Measurements from ENCODE around the gene ARMC9.
"Not testable (repeated sequence)": the region's sequence is repeated elsewhere in the genome, so short reads cannot be mapped to it uniquely, and the experiment has no call there.

Gene ARMC9

GRCh38 chr2:231403421-231404182 is 205.2 kb downstream of the ARMC9 start:
- DNase-seq, result not testable (repeated sequence)

DNA sequence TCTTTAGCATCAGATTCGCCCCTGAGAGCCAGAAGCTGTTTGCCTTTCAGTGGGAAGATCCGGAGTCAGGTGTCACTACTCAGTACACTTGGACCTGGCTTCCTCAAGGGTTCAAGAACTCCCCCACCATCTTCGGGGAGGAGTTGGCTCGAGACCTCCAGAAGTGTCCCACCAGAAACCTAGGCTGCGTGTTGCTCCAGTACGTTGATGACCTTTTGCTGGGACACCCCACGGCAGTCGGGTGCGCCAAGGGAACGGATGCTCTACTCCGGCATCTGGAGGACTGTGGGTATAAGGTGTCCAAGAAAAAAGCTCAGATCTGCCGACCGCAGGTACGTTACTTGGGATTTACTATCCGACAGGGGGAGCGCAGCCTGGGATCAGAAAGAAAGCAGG is 205.8 kb downstream of the ARMC9 start:
- DNase-seq, result not testable (repeated sequence)

GRCh38 chr2:231405601-231406367 is 207.4 kb downstream of the ARMC9 start:
- DNase-seq, result not testable (repeated sequence)

GRCh38 chr2:231407686-231408085 is 209.3 kb downstream of the ARMC9 start:
- not testable (repeated sequence) for DNase-seq

- not testable (repeated sequence) for DNase-seq
Observed at GRCh38 chr2:231408304-231408703, 209.9 kb downstream of the ARMC9 start.

DNA sequence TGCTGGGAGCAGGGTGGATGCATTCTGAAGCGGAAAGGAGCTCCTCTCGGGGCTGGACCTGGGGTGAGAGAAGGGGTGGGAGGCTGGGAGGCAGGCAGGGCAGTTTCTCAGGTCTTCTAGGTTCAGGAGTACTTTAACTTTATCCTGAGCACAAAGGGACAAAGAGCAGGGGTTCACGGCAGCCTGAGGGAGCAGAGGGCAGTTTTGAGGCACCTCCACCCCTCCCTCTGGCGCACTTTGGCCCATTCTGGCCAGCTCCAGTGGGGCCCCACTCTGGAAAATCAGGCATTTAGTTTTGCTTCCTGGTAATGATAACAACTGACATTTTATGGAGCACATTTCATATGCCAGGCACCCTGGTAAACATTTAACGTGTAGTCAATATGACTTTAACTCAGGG is 211.3 kb downstream of the ARMC9 start:
- no peak for DNase-seq

DNA sequence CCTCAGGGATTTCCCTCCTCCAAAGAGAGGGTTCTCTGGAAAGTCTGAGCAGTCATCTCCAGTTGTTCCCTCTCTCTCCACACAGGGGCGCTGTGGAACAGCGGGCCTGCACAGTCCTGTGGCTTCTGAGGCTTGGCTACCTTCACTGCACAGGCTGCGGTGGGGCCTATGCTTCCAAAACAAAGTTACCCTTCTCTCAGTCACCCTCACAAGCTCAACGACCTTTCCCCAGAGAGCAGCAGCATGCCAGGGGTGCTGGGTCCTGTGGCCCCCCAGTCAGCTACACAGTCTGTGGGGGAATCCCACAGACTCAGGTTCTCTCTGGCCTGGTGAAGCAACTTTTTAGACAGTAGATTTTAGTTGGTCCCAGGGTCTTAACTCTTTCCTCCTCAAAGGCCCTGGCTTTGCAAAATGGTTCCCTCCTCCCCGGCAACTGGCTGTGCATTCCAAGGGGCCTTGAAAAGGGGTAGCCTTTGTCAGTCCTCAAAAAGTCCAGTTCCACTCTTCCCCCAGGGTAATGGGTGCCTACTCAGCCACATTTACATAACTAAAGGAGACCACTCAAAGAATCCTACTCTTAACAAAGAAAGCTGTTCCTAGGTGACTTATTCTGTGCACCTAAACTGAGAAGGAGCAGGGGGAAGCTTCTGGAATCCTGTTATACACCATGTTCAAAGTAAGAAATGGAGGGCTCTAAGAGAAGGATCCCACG is 212.0 kb downstream of the ARMC9 start:
- no peak for DNase-seq

DNA sequence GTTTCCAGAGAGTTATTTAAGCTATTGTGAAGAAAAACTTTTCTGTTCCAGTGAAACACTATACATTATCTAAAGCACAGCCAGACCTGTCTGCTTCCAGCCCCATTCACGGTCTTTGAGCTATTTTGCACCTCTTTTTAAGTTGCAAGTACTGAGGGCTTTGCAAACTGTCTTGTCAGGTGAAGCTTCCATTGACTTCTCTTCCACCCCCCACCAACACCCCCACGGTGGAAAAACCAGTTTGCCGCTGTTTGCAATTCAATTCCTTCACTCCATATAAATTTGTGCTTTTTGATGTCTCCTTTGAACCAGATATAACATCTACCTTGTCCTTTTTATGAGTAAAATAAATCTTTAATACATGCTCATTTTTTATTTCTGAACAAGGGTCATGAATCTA is 212.8 kb downstream of the ARMC9 start:
- DNase-seq, result no peak

DNA sequence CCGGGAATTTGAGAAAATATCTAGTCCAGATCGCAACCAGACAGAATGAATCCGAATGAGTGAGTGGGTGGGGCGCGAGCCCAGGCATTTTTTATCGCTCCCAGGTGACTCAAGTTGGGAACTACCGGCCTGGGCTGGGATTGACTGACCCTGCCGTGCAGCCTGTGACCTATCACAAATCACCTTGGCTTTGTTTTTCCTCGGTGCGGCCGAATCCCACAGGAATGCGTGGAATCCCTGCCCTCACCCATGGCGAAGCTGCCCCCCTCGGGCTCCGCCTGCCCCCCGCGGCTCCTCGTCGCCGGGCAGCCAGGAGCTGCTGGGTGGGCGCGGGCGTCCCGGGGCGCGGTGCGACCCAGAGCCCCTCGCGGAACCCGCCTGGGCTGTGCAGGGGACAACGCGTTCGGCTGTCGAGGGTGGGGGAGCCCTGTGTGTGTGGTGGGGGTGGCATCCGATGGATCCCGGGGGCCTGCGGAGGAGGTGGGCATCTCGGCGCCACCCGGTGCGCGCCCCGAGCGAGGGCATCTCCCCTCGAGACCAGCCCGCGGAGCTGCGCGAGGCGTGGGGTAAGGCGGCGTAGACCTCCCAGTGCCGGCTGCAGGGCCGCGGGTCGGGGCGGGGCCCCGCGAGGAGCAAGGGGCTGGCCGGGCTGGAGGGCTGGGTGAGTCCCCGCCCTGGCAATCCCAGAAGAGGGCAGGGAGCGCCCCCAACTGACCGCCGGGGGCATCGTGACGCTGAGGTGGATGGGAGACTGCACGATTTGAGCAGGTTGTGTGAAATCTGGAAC is 213.6 kb downstream of the ARMC9 start:
- peak; percentile 72 for DNase-seq

- no peak for DNase-seq
Observed at GRCh38 chr2:231412618-231412963, 214.2 kb downstream of the ARMC9 start.

DNA sequence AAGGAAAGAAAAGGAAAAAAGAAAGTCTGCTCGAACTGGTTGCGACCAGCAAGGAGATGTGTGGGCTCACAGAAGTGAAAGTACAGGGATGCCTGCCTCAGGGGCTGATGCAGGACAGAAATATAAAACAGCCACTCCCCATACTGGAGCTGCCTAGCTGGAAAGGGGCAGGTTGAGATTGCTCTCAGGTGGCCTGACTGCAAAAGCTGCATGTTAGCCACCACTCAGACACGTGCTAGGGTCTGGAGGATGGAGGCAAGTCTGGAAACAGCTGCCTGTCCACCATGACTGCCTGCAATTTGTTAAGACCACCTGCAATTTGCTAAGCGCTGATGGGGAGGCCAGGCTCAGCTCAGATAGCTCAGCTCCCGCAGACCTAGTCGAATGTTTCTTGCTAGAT is 215.0 kb downstream of the ARMC9 start:
- DNase-seq, result no peak

GRCh38 chr2:231413921-231414476 is 215.6 kb downstream of the ARMC9 start:
- no peak for DNase-seq

- no peak for DNase-seq
Observed at GRCh38 chr2:231415029-231415428, 216.6 kb downstream of the ARMC9 start.

GRCh38 chr2:231418820-231419640 is 220.6 kb downstream of the ARMC9 start:
- DNase-seq, result no peak

DNA sequence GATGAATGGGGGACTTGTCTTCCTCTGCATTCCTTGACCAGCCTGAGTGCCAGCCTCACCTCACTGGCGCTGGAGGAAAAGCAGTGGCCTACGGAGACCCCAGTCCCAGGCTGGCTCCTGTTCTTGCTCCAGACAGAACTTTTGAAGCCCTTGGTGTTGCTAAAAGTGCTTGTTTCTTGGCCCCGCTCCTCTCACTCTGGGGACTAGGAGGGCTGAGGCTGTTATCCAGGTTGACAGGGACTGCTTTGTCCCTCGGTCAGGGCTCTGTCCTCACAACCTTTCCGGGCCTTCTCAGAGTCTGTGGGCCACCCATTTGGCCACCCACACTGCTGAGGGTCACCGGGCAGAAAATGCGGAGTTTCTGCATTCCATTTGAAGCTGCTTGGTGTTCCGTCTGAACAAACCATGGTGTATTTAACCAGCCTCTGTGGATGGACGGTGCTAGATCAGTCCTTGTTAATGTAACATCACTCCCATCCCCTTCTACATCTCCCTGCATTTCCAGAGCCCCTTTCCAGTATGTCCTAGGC is 222.7 kb downstream of the ARMC9 start:
- DNase-seq, result no peak

GRCh38 chr2:231422056-231422455 is 223.6 kb downstream of the ARMC9 start:
- no peak for DNase-seq

DNA sequence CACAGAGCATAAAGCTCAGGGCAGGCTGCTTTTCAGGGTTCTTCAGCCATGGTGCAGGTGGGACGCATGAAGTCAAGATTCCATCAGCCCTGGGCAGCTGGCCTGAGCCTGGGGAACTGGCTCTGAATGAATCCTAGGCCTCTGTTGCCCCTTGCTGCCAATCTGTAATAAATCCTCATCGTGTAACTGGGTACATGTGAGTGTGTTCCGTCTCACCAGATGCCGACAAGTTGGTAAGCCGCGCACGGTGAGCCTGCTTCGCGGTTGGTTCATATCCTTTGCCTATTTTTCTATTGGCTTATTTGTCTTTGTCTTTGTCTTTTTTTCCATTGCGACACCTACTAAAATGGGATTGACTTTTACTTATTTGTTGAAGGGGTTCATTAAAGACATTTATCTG is 224.7 kb downstream of the ARMC9 start:
- DNase-seq, result no peak
